ENCODE measurements around the gene CD109.
"Not testable (repeated sequence)": the region's sequence is repeated elsewhere in the genome, so short reads cannot be mapped to it uniquely, and the experiment has no call there.

CD109 gene

GRCh38 chr6:73803562-73804241 is 107.7 kb downstream of the CD109 start:
- Histone ChIP-seq H3K9me3 (no peaks in the 10 kb centered on the region), H3K4me1 (ENCODE audit: control insufficient read depth in 1 of 2, insufficient read depth in 1 of 2, low read depth in 1 of 2, low read length in 1 of 2) (no peaks in the 10 kb centered on the region), H3K36me3 (no peaks in the 10 kb centered on the region), H3K4me3 (ENCODE audit: low read depth in 1 of 2, low read length in 1 of 2) (no peak overlapping the region), H3K27ac (no peak overlapping the region), H3K27me3 (no peaks in the 10 kb centered on the region)
- TF ChIP-seq CTCF (IDR thresholded peaks at IDR 0.05): no peak

GRCh38 chr6:73805221-73805620 is 109.2 kb downstream of the CD109 start:
- not testable (repeated sequence) for H3K4me1 ChIP-seq (ENCODE audit: control insufficient read depth in 1 of 2, insufficient read depth in 1 of 2, low read depth in 1 of 2, low read length in 1 of 2); H3K9me3 ChIP-seq; H3K27me3 ChIP-seq; H3K36me3 ChIP-seq; H3K27ac ChIP-seq; H3K4me3 ChIP-seq (ENCODE audit: low read depth in 1 of 2, low read length in 1 of 2)

GRCh38 chr6:73805982-73806381 is 110.0 kb downstream of the CD109 start:
- not testable (repeated sequence) for H3K4me3 ChIP-seq (ENCODE audit: low read depth in 1 of 2, low read length in 1 of 2); H3K9me3 ChIP-seq; H3K36me3 ChIP-seq; H3K27ac ChIP-seq; H3K27me3 ChIP-seq; H3K4me1 ChIP-seq (ENCODE audit: control insufficient read depth in 1 of 2, insufficient read depth in 1 of 2, low read depth in 1 of 2, low read length in 1 of 2)

GRCh38 chr6:73811706-73812105 is 115.7 kb downstream of the CD109 start:
- TF ChIP-seq CTCF (IDR thresholded peaks at IDR 0.05): no peak
- Histone ChIP-seq H3K9me3 (no peaks in the 10 kb centered on the region), H3K4me3 (ENCODE audit: low read depth in 1 of 2, low read length in 1 of 2) (no peak overlapping the region), H3K27me3 (no peaks in the 10 kb centered on the region), H3K27ac (no peak overlapping the region), H3K36me3 (no peaks in the 10 kb centered on the region), H3K4me1 (ENCODE audit: control insufficient read depth in 1 of 2, insufficient read depth in 1 of 2, low read depth in 1 of 2, low read length in 1 of 2) (no peaks in the 10 kb centered on the region)

- Histone ChIP-seq H3K4me3 (ENCODE audit: low read depth in 1 of 2, low read length in 1 of 2) (no peak overlapping the region), H3K4me1 (ENCODE audit: control insufficient read depth in 1 of 2, insufficient read depth in 1 of 2, low read depth in 1 of 2, low read length in 1 of 2) (no peaks in the 10 kb centered on the region), H3K9me3 (no peaks in the 10 kb centered on the region), H3K27ac (no peak overlapping the region), H3K27me3 (no peaks in the 10 kb centered on the region), H3K36me3 (no peaks in the 10 kb centered on the region)
- no peak for TF ChIP-seq CTCF (IDR thresholded peaks at IDR 0.05)
Measured at GRCh38 chr6:73817253-73817652, 121.2 kb downstream of the CD109 start.

GRCh38 chr6:73823046-73823735 is 127.2 kb downstream of the CD109 start:
- H3K27ac ChIP-seq: no peak overlapping the region
- H3K27me3 ChIP-seq: no peaks in the 10 kb centered on the region
- no peaks in the 10 kb centered on the region for H3K36me3 ChIP-seq
- no peak for TF ChIP-seq CTCF (IDR thresholded peaks at IDR 0.05)
- no peak overlapping the region for H3K4me3 ChIP-seq (ENCODE audit: low read depth in 1 of 2, low read length in 1 of 2)
- H3K9me3 ChIP-seq: no peaks in the 10 kb centered on the region
- no peaks in the 10 kb centered on the region for H3K4me1 ChIP-seq (ENCODE audit: control insufficient read depth in 1 of 2, insufficient read depth in 1 of 2, low read depth in 1 of 2, low read length in 1 of 2)
